Mammary epithelial cell (primary cell): ENCODE measurements around the gene DNMT3A.

Experiments
- EZH2 ChIP-seq: IDR thresholded peaks from 2 replicates; pipeline ENCODE4 v1.6.1; 2012; ENCODE audit warnings: low read length, inconsistent platforms, borderline replicate concordance
- TF ChIP-seq, protein P1 (sequence below), 2 donors: IDR thresholded peaks in 1 of 2; conservative IDR thresholded peaks in 1 of 2; 2 replicates each; pipeline ENCODE4 v1.5.1; 2011 to 2012; ENCODE audit warnings: inconsistent platforms in 2 of 2, low read length in 2 of 2, mild to moderate bottlenecking in 2 of 2, control low read depth in 1 of 2, low read depth in 1 of 2; ENCODE audit not compliant: insufficient read depth in 1 of 2; ENCODE audit errors: extremely low read depth in 1 of 2

DNA sequence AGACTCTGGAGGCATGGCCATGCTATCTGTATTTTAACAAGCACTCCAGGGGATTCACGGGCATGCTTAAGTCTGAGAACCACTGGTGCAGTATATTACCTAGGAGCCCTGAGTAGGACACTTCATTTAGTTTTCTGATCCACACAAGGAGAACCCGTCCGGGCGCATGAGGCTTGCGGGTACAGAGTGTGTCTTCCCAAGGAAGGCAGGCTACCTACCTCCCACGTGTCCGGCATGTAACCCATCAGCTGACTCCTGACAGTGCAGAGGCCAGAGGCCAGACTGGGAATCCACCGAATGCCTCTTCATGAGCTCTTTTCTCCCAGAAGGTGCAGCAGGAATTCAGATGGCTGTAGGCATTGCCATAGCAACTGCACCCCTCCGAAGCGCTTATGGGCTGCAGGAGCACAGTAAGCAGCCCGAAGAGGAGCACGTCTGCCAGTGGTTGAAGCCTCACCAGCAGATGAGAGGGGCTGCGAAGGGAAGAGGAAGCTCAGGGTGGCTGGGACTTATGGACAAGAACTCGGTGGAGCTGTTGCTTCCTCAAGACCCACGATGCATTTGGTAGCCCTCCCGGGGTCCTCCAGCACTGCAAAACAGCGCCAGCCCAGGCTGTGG, 33.8 kb upstream of the DNMT3A start:
- TF ChIP-seq, protein P1, sequence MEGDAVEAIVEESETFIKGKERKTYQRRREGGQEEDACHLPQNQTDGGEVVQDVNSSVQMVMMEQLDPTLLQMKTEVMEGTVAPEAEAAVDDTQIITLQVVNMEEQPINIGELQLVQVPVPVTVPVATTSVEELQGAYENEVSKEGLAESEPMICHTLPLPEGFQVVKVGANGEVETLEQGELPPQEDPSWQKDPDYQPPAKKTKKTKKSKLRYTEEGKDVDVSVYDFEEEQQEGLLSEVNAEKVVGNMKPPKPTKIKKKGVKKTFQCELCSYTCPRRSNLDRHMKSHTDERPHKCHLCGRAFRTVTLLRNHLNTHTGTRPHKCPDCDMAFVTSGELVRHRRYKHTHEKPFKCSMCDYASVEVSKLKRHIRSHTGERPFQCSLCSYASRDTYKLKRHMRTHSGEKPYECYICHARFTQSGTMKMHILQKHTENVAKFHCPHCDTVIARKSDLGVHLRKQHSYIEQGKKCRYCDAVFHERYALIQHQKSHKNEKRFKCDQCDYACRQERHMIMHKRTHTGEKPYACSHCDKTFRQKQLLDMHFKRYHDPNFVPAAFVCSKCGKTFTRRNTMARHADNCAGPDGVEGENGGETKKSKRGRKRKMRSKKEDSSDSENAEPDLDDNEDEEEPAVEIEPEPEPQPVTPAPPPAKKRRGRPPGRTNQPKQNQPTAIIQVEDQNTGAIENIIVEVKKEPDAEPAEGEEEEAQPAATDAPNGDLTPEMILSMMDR (conservative IDR thresholded peaks at IDR 0.05 in 1 of 2, IDR thresholded peaks at IDR 0.05 in 1 of 2; ENCODE audit: extremely low read depth in 1 of 2, insufficient read depth in 1 of 2, low read depth in 1 of 2, low read length in 2 of 2): no peak
- TF ChIP-seq EZH2: no peak
